HG03521 (cell line): ENCODE results near the gene UTP11.
"Not testable (repeated sequence)": the region's sequence is repeated elsewhere in the genome, so short reads cannot be mapped to it uniquely, and the experiment has no call there.

Experiments
- ATAC-seq: cut with Tn5 transposase; IDR thresholded peaks from one replicate; pipeline ENCODE4 v1.9.1; 2021; ENCODE audit warnings: mild to moderate bottlenecking, moderate library complexity; ENCODE audit not compliant: unreplicated experiment

Gene UTP11

DNA sequence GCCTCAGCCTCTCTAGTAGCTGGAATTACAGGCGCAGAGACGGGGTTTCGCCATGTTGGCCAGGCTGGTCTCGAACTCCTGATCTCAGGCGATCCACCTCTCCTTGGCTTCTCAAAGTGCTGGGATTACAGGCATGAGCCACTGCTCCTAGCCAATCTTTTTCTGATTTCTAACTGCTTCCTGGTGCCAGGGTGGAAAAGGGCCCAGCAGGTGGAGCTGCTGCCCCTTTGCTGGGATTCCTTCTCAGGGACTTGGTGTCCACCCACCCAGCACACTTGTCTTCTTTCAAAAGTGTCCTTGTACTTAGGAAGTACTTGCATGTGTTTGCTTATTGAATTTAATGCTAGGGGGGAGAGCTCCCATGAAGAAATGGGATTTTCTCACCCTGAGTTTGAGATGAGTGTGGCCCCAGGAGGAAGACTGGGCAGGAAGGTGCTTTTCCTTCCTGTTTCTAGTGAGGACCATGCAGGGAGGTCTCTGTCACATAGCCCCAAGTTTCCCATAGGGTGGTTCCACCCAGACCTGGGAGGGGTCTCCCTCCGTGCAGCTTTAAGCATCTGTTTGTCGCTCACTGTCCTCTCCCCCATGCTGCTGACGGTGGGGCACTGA, 14.2 kb downstream of the UTP11 start:
- no peak for ATAC-seq

- ATAC-seq: no peak
Observed at GRCh38 chr1:38027201-38028104, 14.9 kb downstream of the UTP11 start.

DNA sequence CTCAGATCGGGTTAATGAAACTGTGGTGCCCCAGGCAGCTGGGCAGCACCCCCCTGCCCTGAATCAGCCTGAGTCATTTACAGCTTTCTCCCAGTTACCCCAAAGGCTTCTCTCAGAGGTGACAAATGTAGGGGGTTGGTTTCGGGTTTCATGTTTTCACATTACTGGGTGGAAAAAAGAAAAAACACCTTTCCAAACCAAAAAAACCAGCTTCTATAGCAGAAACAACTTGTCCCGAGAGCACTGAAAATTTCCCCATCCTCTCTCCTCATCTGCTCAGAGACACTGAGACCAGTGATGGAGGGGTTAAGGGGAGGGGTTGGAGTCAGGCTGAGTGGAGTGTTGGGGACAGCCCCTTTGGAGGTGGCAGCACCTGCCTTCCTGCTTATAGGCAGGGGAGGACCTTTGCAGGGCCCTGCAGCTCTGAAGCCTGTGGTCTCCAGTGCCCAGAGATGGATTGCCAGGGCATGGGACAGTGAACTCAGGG, 15.6 kb downstream of the UTP11 start:
- ATAC-seq: peak; percentile 62

- ATAC-seq: no peak
Observed at GRCh38 chr1:38028671-38029070, 16.1 kb downstream of the UTP11 start.

- no peak for ATAC-seq
Observed at GRCh38 chr1:38029081-38029681, 16.6 kb downstream of the UTP11 start.

DNA sequence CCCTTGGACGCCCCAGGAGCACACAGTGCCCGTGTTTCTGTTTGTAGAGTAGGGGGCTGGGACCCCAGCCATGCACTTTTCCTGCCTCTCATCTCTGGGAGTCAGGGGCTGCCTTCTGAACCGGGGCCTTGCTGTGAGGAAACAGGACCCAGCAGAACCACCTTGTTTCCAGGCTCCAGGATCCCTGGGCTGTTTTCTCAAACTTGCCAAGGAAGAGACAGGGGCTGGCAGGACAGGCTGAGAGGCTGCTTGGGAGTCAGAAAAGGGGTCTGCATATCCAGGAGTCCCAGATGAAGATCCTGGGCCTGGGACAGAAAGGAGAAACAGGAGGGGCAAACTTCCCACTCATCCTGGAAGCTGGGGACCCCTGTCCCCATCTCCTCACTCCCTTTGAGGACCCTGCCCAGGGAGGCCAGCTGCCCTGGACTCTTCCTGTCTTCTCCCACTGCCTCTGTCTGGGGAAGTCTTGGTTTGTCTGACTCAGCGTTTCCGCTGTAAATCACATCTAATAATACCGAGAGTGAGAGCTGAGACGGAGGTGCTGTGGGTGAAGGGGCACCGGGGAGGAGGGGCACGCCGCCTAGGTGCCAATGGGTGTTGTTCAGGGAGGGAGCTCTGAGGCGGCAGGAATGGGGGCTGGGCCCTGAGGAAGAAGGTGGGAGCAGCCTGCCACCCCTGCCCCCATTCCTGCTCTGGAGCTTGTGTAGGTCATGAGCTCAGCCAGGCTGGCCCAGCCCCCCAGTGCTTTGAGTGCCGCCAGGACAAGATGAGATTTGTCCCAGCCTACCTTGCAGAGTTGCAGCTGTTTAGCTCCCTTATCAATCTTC, 17.4 kb downstream of the UTP11 start:
- peak; percentile 40 for ATAC-seq

DNA sequence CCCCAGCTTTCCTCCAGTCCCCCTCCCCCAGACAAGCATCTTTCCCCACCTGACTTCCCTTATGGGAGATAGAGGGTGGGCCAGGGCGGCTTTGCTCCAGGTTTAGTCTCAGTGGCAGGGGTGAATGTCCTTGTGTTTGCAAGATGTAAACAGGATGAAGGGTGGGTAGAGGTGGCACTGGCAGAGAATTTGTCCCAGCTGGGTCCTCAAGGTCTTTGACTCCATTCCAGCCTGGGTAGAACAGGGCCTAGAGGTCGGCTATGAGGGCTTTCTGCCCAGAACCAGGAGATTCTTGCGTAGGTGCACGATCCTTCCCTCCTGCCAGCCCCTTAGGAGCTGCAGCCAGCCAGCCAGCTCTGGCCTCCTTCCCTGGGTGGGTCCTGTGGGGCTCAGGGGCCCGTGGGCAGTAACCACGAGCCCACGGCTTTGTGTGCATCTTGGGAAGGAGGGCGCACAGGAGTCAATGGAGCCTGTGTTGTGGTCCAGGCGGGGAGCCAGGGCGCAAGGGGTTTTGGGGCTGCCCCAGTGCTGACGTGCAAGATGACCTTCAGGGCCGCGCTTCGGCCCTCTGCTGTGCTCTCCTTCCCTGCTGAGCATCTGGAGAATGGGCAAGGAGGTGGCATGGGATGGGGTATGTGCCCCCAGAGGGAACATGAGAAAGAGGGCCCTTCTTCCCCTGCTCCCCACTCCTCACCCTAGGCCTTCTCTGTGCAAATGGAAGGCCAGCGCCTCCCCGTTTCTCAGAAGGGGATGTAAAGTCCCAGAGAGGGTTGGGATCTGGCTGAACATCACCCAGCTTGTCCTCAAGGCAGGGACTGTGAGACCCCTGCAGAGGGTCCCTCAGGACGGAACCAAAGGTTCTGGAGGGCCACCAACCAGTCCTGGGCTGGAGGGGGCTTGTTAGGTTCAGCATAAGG, 18.3 kb downstream of the UTP11 start:
- no peak for ATAC-seq

GRCh38 chr1:38031513-38031866, 19.0 kb downstream of the UTP11 start:
- no peak for ATAC-seq

GRCh38 chr1:38032992-38033391, 20.5 kb downstream of the UTP11 start:
- ATAC-seq: not testable (repeated sequence)

DNA sequence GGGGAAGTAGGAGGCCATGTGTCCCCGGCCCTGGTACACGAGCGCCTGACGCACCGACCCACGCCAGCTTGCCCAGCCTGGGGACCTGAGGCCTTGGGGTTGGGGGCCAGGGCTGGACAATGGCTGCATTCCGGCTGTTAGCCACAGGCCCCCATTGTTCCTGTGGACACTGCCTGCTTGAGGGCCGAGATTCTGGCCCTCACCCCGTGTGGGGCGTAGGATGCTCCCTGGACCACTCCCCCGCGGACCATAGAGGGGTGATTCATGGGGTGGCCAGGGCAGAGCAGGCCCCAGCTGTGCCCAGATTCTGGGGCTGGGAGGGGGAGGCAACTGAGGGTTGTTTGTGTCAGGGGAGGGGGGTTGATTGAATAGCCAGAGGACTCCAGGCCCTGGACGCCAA, 22.3 kb downstream of the UTP11 start:
- ATAC-seq: no peak

GRCh38 chr1:38037221-38037939, 24.8 kb downstream of the UTP11 start:
- no peak for ATAC-seq

DNA sequence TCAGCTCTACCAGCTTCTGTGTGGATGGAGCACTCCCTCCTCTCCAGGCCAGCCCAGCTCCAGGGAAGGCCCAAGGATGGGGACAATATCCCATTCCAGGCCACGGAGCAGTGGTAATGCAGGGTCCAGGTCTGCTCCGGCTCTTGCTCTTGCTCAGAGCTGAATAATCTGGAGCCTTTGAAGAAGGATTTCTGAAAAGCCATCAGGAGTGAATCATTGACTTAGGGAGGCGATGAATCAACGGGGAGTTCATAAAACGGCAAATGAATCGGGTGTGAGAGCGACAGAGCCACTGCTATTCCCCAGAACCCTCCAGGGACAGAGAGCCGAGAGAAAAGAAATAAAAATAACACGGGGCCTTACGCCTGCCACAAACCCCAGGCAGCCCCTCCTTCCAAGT, 26.3 kb downstream of the UTP11 start:
- ATAC-seq: no peak

GRCh38 chr1:38039331-38040088, 27.0 kb downstream of the UTP11 start:
- no peak for ATAC-seq

DNA sequence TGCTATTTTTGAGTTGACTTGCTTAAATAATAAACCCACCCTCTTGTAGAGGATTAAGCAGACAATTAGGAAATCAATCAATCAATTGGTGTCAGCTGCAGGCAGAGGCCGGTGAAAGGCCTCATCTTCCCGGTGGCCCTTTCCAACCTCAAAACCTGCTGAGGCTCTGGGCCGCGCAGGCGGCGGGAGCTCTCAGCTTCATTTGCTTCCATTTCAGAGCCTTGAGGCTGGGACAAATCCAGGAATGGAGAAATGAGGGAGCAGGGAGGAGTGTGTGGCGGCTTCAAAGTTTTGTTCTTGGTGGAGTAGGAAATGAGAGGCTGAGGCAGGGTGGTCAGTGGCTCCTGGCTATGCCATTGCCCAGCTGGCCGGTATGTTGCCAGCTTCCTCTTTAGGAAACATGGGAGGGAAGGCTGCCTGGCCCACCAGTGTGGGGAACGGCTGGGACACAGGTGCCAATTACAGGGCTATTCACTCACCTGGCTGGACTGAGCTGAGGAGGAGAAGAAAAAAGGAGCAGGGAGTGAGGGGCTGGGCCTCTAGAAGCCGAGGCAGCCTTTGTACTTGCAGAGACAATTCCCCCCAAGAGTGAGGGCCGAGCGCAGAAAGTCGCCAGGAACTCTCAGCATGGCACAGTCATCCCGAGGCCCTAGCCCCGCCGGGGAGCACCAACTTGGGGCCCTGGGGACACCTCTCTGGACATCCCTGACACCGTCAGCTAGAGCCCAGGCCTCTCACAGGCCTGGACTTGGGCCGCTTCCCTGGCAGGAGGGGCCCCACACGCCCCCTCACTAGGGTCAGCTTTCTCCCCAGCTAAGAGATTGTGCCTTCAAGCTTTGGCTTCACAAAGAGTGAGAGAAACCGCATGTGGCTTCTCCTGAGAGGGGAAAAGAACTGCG, 29.7 kb downstream of the UTP11 start:
- ATAC-seq: no peak

GRCh38 chr1:38043036-38043747, 30.7 kb downstream of the UTP11 start:
- no peak for ATAC-seq

GRCh38 chr1:38044221-38045215, 32.0 kb downstream of the UTP11 start:
- ATAC-seq: no peak
